Kidney epithelial cell (primary cell): ENCODE results near the gene GDF15. TPM values are rescaled to one million over a fixed set of nuclear protein-coding genes. Genes with fewer than 3 reads are reported as not detected.

ENCODE experiments used
- DNase-seq: peaks from one replicate; pipeline ENCODE4 v3.0.0-alpha.2; 2010; ENCODE audit warnings: low read depth
- H3K27me3 ChIP-seq: 2 replicates; pipeline ENCODE4 v1.6.0; 2011; ENCODE audit warnings: low read length; ENCODE audit not compliant: control insufficient read depth, insufficient read depth
- H3K36me3 ChIP-seq: 2 replicates; pipeline ENCODE4 v1.5.1; 2011; ENCODE audit warnings: low read length; ENCODE audit not compliant: control insufficient read depth, insufficient read depth
- H3K4me3 ChIP-seq: 2 replicates; pipeline ENCODE4 v1.5.1; 2011; ENCODE audit warnings: low read depth, mild to moderate bottlenecking, control low read depth, low read length
- CTCF ChIP-seq: IDR thresholded peaks from 2 replicates; pipeline ENCODE4 v1.5.1; 2011; ENCODE audit warnings: mild to moderate bottlenecking, moderate library complexity, low read length, control low read depth, inconsistent platforms; ENCODE audit not compliant: insufficient read depth, poor library complexity, severe bottlenecking
- total RNA-seq: library from RNA; depleted of rRNA; stranded (reverse); fragments of >200 nt; gene quantifications from 2 replicates; pipeline ENCODE4 v1.2.3, GENCODE V29; 2015

GDF15 gene
- total RNA-seq, 1 donor from 2014 or later, result 637 TPM

- no peaks in the 10 kb centered on the region for H3K36me3 ChIP-seq
- no peak for DNase-seq
- TF ChIP-seq CTCF, result no peak
- H3K4me3 ChIP-seq, result peak overlapping the region; percentile 59
- no peaks in the 10 kb centered on the region for H3K27me3 ChIP-seq
These were observed 32.7 kb downstream of the GDF15 start for GRCh38 chr19:18418483-18419194.

GRCh38 chr19:18419195-18419698, 33.3 kb downstream of the GDF15 start, which contains the start of gene SSBP4:
TSS of gene SSBP4 (plus strand) at chr19:18419398. CDS start at chr19:18419649, 251 bp downstream.
- peak within 1 kb of the TSS; percentile 59 for H3K4me3 ChIP-seq
- H3K27me3 ChIP-seq, result no peaks in the 10 kb centered on the region
- H3K36me3 ChIP-seq, result no peaks in the 10 kb centered on the region
- DNase-seq, result no peak
- TF ChIP-seq CTCF, result no peak

- H3K27me3 ChIP-seq, result no peaks in the 10 kb centered on the region
- no peak for DNase-seq
- H3K36me3 ChIP-seq, result no peaks in the 10 kb centered on the region
- H3K4me3 ChIP-seq, result peak overlapping the region; percentile 59
- TF ChIP-seq CTCF, result no peak
These were observed 33.9 kb downstream of the GDF15 start for GRCh38 chr19:18419699-18420460.

GRCh38 chr19:18420930-18421329, 35.0 kb downstream of the GDF15 start:
- TF ChIP-seq CTCF, result no peak
- peak overlapping the region; percentile 59 for H3K4me3 ChIP-seq
- DNase-seq, result no peak
- no peaks in the 10 kb centered on the region for H3K27me3 ChIP-seq
- H3K36me3 ChIP-seq, result no peaks in the 10 kb centered on the region

GRCh38 chr19:18421371-18421959, 35.5 kb downstream of the GDF15 start:
- no peak for DNase-seq
- no peaks in the 10 kb centered on the region for H3K27me3 ChIP-seq
- no peak overlapping the region for H3K4me3 ChIP-seq
- no peaks in the 10 kb centered on the region for H3K36me3 ChIP-seq
- TF ChIP-seq CTCF, result no peak
